A673 (cell line): ENCODE results near the gene NINJ1.

ENCODE experiments used
- EZH2 ChIP-seq: fragments of 200-600 bp; sonication (generic); IDR thresholded peaks from 2 replicates; pipeline ENCODE4 v1.6.1; 2017; ENCODE audit warnings: borderline replicate concordance, low read depth, mild to moderate bottlenecking, mixed read lengths, antibody characterized with exemption, low read length; ENCODE audit not compliant: poor library complexity, severe bottlenecking
- TF ChIP-seq, protein P1 (sequence below): fragments of 300-800, 200-600 bp; sonication (generic); conservative IDR thresholded peaks from 2 replicates; pipeline ENCODE4 v1.5.1; 2017; ENCODE audit warnings: low read depth, mild to moderate bottlenecking, antibody characterized with exemption, low read length, moderate library complexity, mixed read lengths

- TF ChIP-seq, protein P1, sequence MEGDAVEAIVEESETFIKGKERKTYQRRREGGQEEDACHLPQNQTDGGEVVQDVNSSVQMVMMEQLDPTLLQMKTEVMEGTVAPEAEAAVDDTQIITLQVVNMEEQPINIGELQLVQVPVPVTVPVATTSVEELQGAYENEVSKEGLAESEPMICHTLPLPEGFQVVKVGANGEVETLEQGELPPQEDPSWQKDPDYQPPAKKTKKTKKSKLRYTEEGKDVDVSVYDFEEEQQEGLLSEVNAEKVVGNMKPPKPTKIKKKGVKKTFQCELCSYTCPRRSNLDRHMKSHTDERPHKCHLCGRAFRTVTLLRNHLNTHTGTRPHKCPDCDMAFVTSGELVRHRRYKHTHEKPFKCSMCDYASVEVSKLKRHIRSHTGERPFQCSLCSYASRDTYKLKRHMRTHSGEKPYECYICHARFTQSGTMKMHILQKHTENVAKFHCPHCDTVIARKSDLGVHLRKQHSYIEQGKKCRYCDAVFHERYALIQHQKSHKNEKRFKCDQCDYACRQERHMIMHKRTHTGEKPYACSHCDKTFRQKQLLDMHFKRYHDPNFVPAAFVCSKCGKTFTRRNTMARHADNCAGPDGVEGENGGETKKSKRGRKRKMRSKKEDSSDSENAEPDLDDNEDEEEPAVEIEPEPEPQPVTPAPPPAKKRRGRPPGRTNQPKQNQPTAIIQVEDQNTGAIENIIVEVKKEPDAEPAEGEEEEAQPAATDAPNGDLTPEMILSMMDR: no peak
- TF ChIP-seq EZH2: no peak
These were observed 27.9 kb upstream of the NINJ1 start for GRCh38 chr9:93161786-93162562.
